Vagina (tissue), 2 donors: Measurements from ENCODE around the gene PDXK.

ENCODE experiments used
- CTCF ChIP-seq, 3 experiments: fragments of 450-650 bp in 2 of 3; fragments of 200-600 bp in 1 of 3; sonication (generic) in 1 of 3; IDR thresholded peaks; one replicate each; pipeline ENCODE4 v1.5.1; 2017 to 2019; ENCODE audit warnings: antibody characterized with exemption in 3 of 3, mild to moderate bottlenecking in 2 of 3, moderate library complexity in 2 of 3
- POLR2AphosphoS5 ChIP-seq, 2 donors: sonication (generic); formaldehyde crosslinking; IDR thresholded peaks; one replicate each; pipeline ENCODE4 v1.9.0; 2017; ENCODE audit warnings: antibody characterized with exemption in 2 of 2, mild to moderate bottlenecking in 2 of 2, low read depth in 1 of 2; ENCODE audit not compliant: insufficient read depth in 1 of 2

DNA sequence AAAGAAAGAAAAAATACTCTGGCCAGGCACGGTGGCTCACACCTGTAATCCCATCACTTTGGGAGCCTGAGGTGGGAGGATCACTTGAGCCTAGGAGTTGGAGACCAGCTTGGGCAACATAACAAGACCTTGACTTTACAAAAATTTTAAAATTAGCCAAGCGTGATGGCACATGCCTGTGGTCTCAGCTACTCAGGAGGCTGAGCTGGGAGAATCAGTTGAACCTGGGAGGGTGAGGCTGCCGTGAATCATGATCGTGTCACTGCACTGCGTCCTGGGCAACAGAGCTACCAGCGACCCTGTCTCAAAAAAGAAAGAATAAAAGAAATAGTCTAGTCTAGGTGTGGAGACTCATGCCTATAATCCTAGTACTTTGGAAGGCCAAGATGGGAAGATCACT, 37.3 kb upstream of the PDXK start:
- TF ChIP-seq CTCF (IDR thresholded peaks at IDR 0.05) (no peak), POLR2AphosphoS5 (IDR thresholded peaks at IDR 0.05; ENCODE audit: insufficient read depth in 1 of 2, low read depth in 1 of 2) (no peak)
